Sigmoid colon (tissue), 4 donors: Measurements from ENCODE around the gene HSPA1B.

Source experiments
- CTCF ChIP-seq, 4 experiments: fragments of 450-650 bp in 3 of 4; fragments of 200-600 bp in 1 of 4; IDR thresholded peaks; one replicate each; pipeline ENCODE4 v1.5.1; 2016 to 2019; ENCODE audit warnings: antibody characterized with exemption in 4 of 4, mild to moderate bottlenecking in 3 of 4, moderate library complexity in 2 of 4
- POLR2A ChIP-seq, 2 donors: fragments of 450-650 bp; IDR thresholded peaks; one replicate each; pipeline ENCODE4 v1.6.1; 2016; ENCODE audit warnings: antibody characterized with exemption in 2 of 2, mild to moderate bottlenecking in 2 of 2, moderate library complexity in 2 of 2
- POLR2AphosphoS5 ChIP-seq, 4 donors: sonication (generic); formaldehyde crosslinking; IDR thresholded peaks; one replicate each; pipeline ENCODE4 v1.6.1; 2017; ENCODE audit warnings: antibody characterized with exemption in 4 of 4

- no peak for TF ChIP-seq POLR2A (IDR thresholded peaks at IDR 0.05)
- no peak for TF ChIP-seq CTCF (IDR thresholded peaks at IDR 0.05)
- TF ChIP-seq POLR2AphosphoS5 (IDR thresholded peaks at IDR 0.05), result no peak
Measured at GRCh38 chr6:31813465-31813849, 14.1 kb upstream of the HSPA1B start.
